NCI-H226 (cell line): ENCODE results near the gene KRTAP4-16.
A peak's percentile ranks its signal among the peaks of the same experiment; 100 is the strongest.
"Not testable (repeated sequence)": the region's sequence is repeated elsewhere in the genome, so short reads cannot be mapped to it uniquely, and the experiment has no call there.

ENCODE experiments used
- DNase-seq: peaks from one replicate; pipeline ENCODE4 v3.0.0-alpha.2; 2015

KRTAP4-16 gene

DNA sequence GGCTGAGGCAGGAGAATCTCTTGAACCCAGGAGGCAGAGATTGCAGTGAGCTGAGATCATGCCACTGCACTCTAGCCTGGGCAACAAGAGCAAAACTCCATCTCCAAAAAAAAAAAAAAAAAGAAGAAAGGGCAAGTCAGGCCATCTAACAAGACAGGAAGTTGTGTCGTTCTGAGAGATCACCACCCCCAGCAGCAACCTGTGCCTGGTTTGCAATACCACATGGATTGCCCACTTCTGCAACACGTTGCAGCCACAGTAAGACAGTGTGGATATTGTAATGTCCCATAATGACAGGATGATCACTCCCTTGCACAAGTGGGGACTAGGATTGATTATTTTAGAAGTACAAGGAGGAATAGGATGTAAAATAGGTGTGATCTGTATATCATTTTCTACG lies 33.0 kb downstream of the KRTAP4-16 start:
- DNase-seq = no peak

DNA sequence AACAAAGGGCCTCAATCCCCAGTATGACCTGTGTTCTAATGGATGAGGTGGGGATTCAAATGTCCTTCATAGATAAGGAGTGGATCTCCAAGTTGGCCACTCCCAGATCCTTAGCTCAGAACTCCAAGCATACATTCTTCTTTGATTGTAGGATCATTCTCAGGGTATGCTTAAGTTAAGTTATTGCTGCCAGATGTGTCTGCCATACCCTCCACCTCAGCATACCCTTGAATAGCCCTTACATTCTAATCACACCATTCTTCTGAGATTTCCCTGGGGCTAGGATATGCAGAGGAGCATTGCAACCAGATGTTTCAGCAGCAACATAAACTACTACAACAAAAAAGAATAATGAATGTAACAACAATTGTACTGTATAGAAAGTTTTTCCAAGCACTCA lies 34.7 kb downstream of the KRTAP4-16 start:
- no peak for DNase-seq

GRCh38 chr17:41065829-41066624 lies 36.0 kb downstream of the KRTAP4-16 start, which contains the start of gene KRTAP2-4:
Gene KRTAP2-4 (minus strand): TSS chr17:41065879. CDS start chr17:41065845, 34 bp downstream.
- DNase-seq = peak; percentile 94

GRCh38 chr17:41065016-41065689 lies 36.9 kb downstream of the KRTAP4-16 start:
- not testable (repeated sequence) for DNase-seq

GRCh38 chr17:41064301-41064700 lies 37.7 kb downstream of the KRTAP4-16 start:
- no peak for DNase-seq

DNA sequence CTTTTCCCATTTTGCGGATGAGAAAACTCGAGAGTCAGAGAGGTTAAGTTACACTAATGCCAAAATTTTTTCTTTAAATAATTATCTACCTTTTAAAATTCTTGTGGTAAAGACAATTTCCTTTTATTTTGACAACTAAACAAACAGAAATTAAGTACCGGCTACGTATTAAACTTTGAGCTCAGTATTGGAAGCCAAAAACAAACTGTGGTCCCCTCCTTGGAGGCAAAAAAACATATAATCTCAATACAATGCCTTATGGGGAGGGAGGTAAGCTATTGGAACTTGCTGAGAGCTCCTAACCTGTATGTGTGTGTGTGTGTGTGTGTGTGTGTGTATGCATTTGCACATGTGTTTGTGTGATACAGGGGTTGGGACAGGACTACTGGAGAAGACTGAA lies 38.6 kb downstream of the KRTAP4-16 start:
- no peak for DNase-seq

GRCh38 chr17:41061964-41062363 lies 40.0 kb downstream of the KRTAP4-16 start:
- peak; percentile 91 for DNase-seq

DNA sequence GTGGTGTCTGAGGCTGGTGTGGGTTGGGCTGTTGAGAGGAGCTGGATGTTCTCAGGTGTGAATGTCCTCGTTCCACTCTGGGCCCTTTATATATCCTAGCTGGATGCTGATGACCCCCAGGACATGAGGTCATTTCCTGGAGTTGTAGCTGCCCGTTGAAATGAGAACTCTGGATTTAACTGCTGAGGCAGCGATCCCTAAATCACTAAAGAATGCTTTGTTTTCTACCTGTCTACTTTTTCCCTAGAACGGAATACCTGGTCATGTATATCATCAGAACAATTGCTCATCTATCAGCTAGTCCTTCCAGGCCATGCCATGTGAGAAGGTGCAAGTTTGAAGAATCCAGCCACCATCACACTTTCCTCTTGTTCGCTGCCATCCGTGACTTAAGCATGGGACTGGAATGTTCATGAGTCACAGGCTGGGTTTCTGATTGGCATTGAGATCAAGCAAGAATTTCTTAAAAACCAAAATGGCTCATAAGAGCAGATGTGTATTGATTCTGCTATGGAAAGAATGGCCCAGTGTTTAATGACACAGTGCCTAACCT lies 41.9 kb downstream of the KRTAP4-16 start, which contains the start of gene KRTAP2-3:
KRTAP2-3 (minus strand) TSS at position 63 of the 553 bp plus-strand sequence. CDS start 64 bp downstream, outside the sequence.
- peak; percentile 84 for DNase-seq

DNA sequence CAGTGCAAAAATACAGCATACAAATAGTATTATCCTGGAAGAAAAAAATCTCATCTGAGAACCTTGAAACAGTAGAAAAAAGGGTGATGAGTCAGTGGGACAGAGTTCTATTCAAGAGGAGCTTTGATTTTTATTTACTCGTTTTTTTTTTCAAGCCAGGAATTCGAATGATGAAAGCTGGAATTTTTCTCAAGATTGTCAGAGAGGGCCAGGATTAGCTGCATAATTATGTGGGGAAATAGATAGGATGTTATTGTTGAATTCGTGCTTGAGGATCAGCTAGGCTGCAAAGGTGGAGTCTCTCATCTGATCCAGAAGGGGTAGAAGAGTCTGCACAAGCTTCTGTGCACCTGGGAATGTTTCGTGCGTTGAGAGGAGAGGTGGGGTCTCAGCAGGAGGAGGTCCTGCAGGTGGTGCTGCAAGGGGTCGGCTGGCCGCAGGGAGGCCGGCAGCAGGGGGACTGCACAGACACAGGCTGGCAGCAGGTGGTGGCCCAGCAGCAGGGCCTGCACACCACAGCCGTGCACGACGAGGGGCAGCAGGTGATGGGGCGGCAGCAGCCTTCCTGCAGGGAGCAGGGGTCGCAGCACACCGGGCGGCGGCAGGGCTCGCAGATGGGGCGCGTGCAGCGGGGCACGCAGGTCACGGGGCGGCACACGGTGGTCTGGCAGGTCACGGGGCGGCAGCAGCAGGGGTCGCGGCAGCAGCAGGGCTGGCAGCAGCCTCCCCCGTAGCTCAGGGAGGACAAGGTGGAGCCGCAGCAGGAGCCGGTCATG lies 42.5 kb downstream of the KRTAP4-16 start:
- peak; percentile 80 for DNase-seq

DNA sequence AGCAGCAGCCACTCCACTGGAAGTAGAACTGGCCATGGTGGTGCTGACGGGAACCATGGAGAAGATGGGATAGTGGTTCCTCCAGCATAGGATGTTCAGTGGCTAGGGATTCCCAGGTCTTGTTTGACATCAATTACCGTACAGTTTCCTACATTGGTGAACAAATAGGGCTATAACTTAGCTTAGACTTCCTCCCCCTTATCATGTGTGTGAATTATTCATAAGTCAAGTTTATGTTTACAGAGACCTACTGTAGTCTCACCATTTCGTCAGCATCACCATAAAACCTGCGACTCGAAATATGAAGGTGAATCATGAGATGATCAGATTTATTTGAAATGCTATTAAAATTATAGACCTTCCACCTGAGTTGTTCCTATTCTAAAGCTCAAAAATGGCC lies 43.3 kb downstream of the KRTAP4-16 start:
- DNase-seq = no peak

DNA sequence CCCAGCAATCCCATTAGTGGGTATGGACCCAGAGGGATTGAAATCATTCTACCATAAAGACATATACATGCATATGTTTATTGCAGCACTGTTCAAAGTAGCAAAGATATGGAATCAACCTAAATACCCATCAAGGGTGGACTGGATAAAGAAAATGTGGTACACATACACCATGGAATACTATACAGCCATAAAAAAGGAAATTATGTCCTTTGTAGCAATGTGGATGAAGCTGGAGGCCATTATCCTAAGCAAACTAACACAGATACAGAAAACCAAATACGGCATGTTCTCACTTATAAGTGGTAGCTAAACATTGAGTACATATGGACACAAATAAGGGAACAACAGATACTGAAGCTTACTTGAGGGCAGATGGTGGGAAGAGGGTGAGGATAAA lies 44.5 kb downstream of the KRTAP4-16 start:
- DNase-seq = no peak

- not testable (repeated sequence) for DNase-seq
Observed at GRCh38 chr17:41055130-41055529, 46.9 kb downstream of the KRTAP4-16 start, which contains the start of gene KRTAP2-2. Gene KRTAP2-2 (minus strand): TSS chr17:41055230. CDS start chr17:41055211, 19 bp downstream.

- DNase-seq = not testable (repeated sequence)
Observed at GRCh38 chr17:41054556-41054955, 47.5 kb downstream of the KRTAP4-16 start.

- DNase-seq = no peak
Observed at GRCh38 chr17:41054025-41054424, 48.0 kb downstream of the KRTAP4-16 start.

DNA sequence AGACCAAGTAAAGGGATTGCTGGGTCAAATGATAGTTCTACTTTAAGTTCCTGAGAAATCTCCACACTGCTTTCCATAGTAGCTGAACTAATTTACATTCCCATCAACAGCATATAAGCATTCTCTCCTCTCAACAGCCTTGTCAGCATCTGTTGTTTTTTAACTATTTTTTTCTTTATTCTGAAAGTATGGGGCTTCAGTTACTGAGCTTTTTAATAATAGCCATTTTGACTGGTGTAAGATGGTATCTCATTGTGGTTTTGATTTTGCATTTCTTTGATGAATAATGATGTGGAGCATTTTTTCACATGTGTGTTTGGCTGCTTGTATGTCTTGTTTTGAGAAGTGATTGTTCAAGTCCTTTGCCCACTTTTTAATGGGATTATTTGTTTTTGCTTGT lies 49.4 kb downstream of the KRTAP4-16 start:
- no peak for DNase-seq
